GM03348 (cell line): Measurements from ENCODE around the gene ELK3.

Experiments
- DNase-seq: peaks from one replicate; pipeline ENCODE4 v3.0.0; 2012; ENCODE audit warnings: low spot score

The ELK3 gene

GRCh38 chr12:96212456-96213375 lies 18.5 kb downstream of the ELK3 start:
- DNase-seq, result no peak

GRCh38 chr12:96213869-96214268 lies 19.7 kb downstream of the ELK3 start:
- no peak for DNase-seq

GRCh38 chr12:96215919-96216273 lies 21.7 kb downstream of the ELK3 start:
- DNase-seq, result no peak

- DNase-seq, result no peak
Measured at GRCh38 chr12:96218989-96219678, 25.0 kb downstream of the ELK3 start.

- DNase-seq, result peak; percentile 95
Measured at GRCh38 chr12:96219700-96220206, 25.6 kb downstream of the ELK3 start.

- no peak for DNase-seq
Measured at GRCh38 chr12:96220902-96221301, 26.7 kb downstream of the ELK3 start.

- DNase-seq, result no peak
Measured at GRCh38 chr12:96221391-96221790, 27.2 kb downstream of the ELK3 start.

- no peak for DNase-seq
Measured at GRCh38 chr12:96223411-96224218, 29.4 kb downstream of the ELK3 start.

GRCh38 chr12:96224219-96224615 lies 30.0 kb downstream of the ELK3 start:
- DNase-seq, result no peak

- DNase-seq, result no peak
Measured at GRCh38 chr12:96225044-96225855, 31.1 kb downstream of the ELK3 start.

- no peak for DNase-seq
Measured at GRCh38 chr12:96225994-96226399, 31.8 kb downstream of the ELK3 start.

- no peak for DNase-seq
Measured at GRCh38 chr12:96226401-96226800, 32.2 kb downstream of the ELK3 start.

- DNase-seq, result no peak
Measured at GRCh38 chr12:96226801-96227348, 32.7 kb downstream of the ELK3 start.

GRCh38 chr12:96227365-96228106 lies 33.4 kb downstream of the ELK3 start:
- DNase-seq, result no peak

- DNase-seq, result no peak
Measured at GRCh38 chr12:96228566-96229248, 34.5 kb downstream of the ELK3 start.

- no peak for DNase-seq
Measured at GRCh38 chr12:96230646-96231045, 36.5 kb downstream of the ELK3 start.

GRCh38 chr12:96233168-96233567 lies 39.0 kb downstream of the ELK3 start:
- DNase-seq, result no peak

GRCh38 chr12:96233939-96234461 lies 39.8 kb downstream of the ELK3 start:
- peak; percentile 92 for DNase-seq
